GM21529 (cell line): ENCODE results near the gene NUP205.
A peak's percentile ranks its signal among the peaks of the same experiment; 100 is the strongest.

Source experiments
- ATAC-seq: cut with Tn5 transposase; IDR thresholded peaks from one replicate; pipeline ENCODE4 v1.9.1; 2021; ENCODE audit not compliant: unreplicated experiment

The NUP205 gene

DNA sequence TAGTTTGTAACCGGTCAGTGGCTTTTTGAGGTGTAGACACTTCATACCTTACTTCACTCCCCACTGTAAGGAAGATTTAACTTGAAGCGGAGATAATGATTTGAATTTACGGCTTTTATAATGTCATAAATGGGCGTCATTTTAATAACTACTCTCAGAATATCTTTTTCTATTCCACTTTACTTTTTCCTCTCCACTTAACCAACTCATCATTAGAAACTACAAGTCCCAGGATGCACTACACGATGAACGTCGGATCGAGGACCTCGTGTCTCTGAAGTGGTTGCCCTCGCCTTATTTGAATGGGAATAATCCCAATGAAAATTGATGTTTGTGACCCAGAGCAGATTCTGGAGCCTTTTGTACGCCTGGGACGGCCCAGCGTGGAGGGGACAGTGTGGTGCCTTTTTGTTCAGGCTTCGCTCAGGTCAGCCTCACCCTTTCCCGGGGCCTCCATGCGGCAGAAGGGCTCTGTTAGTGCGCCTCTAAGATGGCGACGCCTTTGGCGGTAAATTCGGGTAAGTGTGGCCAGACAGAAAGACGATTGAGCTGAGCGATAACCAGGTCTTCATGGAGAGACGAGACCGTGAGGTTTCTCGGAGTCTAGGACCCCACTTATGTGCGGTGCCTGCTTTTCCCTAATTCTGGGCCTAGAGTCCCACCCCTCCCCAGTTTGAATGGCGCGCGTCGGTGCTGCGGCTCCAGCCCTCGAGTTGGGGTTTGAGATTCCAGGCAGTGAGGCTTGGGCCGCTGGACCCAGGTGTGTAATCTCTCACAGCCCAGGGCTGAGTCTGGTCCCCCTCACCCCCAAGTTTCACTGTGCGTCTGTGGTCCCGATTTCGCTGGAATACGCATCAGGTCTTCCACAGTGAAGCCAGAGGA, at the start of gene NUP205:
Gene NUP205, plus strand, starts transcription at position 463 of the 882 bp plus-strand sequence. Its CDS starts 28 bp downstream, at position 491.
- ATAC-seq: peak; percentile 70

DNA sequence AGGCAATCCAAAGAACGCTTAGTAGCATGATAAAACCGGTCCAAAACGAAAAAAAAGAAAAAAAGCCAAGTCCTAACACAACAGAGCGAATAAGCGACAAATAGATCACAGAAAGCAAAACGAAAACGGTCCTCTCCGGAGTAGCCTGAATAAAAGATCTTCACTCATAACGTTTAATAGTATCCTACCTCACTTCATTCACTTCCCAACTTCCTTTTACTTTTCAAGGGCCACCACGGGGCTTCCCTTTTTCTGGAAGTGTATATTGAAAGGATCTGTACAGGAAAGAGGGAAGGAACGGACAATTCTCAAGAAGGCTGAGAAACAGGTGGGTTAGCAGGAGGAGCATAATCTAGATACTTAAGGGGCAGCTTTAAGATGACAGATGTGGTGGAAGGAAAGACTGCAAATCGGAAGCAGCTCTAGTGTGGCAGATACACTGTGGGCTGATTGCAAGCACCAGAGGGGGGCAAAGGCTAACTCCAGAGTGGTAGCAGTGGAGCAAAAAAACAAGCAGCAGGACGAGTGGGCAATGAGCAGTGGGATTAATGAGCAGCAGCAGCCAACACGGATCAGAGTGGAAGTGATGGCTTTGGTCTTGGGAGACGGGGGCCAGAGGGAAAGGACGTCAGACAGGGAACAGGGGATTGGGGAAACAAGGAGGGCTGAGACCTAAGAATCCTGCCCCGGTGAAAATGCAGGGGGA, 48.7 kb upstream of the NUP205 start:
- peak; percentile 21 for ATAC-seq

GRCh38 chr7:135509589-135509838, 48.2 kb upstream of the NUP205 start:
- no peak for ATAC-seq

- peak; percentile 94 for ATAC-seq
Observed at GRCh38 chr7:135509839-135510591, 47.7 kb upstream of the NUP205 start, which contains the start of gene CNOT4. Gene CNOT4 (minus strand): TSS chr7:135510102. CDS start chr7:135438331, 71,771 bp downstream.

DNA sequence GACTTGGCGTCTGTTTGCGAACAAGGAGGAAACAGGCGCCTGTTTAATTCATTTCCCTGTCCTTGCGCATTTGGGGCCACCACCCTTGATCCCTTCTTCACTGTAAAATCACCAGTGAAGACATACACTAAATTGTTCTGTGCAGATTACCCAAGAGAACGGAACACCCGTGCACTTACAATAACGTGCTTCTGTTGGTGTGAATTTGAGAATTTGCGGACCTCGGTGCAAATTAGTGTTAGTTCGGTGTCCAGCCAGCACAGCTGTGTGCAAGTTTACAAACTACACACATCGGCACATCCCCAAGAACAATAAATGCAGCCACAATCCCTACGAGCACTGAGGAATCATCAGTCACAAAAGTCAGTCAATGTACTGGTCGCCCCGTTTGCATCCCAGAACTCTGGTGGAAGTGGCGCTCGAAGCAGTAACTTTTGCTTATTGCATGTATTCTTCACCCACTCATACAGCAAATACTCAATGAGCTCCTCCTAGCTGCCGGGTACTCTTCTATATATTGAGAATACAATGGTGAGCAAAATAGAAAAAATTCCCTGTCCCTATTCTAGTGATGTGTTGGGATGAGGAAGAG, 47.0 kb upstream of the NUP205 start:
- no peak for ATAC-seq

DNA sequence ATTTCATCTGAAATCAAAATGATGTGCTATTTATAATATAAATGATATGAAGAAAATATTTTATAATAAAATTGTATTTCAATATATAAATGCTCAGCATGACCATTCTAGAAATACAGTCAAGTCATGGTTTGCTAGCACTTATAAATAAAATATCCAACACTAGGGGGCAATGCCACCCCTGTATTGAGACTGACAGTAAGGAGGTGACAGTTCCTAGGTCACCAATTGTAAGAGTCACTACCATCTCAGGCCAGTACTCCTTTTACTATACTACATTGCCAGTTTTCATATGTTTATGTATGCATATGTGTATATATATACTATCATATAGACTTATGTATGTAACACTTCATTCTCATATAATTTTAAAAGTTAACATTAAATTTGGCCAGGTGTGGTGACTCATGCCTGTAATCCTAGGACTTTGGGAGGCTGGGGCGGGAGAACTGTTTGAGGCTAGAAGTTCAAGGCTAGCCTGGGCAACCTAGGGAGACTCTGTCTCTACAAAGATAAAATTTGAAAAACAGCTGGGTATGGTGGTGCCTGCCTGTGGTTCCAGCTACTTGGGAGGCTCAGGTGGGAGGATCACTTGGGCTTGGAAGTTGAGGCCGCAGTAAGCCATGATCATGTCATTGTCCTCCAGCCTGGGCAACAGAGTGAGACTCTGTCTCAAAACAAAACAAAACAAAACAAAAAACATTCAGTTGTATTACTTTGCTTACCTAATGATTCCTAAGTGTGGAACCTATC, 45.4 kb upstream of the NUP205 start:
- ATAC-seq: peak; percentile 36

DNA sequence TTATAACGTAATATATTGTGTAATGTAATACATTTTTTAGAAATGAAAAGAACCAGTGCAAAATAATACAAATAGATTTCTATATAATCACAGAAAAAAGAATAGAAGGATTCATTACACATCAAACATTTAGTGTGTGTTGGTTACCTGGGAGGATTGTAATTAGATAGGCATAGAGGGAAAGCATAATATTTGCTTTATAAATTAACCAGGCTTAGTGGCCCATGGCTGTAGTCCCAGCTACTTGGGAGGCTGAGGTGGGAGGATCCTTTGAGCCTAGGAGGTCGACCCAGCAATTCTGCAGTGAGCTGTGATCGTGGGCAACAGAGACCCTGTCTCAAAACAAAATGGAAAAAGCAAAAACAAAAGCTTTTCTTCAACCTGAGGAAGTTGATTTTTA, 42.9 kb upstream of the NUP205 start:
- no peak for ATAC-seq

DNA sequence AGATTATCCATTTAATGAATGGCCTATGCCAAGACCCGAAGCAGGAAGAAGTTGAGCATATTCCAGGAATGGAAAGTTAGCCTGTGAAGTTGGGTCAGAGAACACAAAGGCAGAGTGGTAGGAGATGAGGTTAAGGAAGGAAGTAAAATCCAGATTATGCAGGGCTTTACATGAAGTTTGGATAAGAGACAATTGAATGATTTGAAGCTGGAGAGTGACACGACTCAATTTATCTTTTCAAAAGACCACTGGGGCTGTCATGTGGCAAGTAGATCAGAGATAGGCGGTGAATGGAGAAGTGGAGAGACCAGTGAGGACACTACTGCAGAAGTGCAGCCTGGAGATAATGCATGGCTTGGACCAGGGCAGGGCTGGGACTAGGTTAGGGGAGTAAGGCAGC, 40.7 kb upstream of the NUP205 start:
- no peak for ATAC-seq

DNA sequence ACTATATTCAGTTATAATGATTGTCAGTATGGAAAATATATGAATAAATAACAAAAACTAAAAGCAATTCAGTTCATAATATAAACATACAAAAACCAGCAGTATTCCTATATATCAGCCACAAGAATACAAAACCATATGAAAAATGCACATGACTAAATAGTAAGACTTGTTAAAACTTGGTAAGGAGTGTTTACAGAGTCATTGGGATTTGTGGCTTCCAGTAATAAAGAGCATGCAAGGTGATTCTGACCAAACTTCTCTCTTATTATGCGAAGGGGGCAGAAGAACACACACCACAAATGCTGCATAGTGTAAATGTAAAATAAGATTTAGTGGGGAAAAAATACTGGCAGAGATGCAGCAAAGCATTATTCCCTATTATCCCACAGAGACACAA, 39.0 kb upstream of the NUP205 start:
- no peak for ATAC-seq

GRCh38 chr7:135519233-135519688, 38.5 kb upstream of the NUP205 start:
- no peak for ATAC-seq

- no peak for ATAC-seq
Observed at GRCh38 chr7:135519871-135520270, 37.8 kb upstream of the NUP205 start.

GRCh38 chr7:135522509-135522908, 35.2 kb upstream of the NUP205 start:
- ATAC-seq: no peak

GRCh38 chr7:135523146-135523545, 34.6 kb upstream of the NUP205 start:
- ATAC-seq: no peak

GRCh38 chr7:135525426-135525825, 32.3 kb upstream of the NUP205 start:
- ATAC-seq: no peak

- no peak for ATAC-seq
Observed at GRCh38 chr7:135527025-135527424, 30.7 kb upstream of the NUP205 start.

- no peak for ATAC-seq
Observed at GRCh38 chr7:135536150-135536549, 21.6 kb upstream of the NUP205 start.

- ATAC-seq: no peak
Observed at GRCh38 chr7:135537453-135537852, 20.3 kb upstream of the NUP205 start.

DNA sequence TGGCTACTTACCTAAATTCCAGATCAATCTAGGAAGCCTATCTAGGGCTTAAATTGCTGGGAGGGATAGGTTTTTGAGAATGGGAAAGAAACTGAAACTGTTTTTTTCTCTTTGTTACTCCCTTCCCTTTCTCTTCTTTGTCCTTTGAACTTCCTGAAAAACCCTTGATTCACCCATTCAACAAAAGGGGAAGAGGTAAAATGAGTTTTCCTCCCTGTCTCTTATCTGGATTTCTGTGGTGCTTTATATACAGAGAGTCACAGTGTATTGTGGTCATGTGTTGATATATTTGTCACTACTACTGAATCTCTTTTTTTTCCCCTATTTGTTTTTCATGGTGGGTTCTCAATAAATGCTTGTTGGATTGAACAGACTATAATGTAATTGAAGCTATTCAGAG, 19.8 kb upstream of the NUP205 start:
- ATAC-seq: no peak

- no peak for ATAC-seq
Observed at GRCh38 chr7:135538376-135538775, 19.3 kb upstream of the NUP205 start.

- no peak for ATAC-seq
Observed at GRCh38 chr7:135539629-135540028, 18.1 kb upstream of the NUP205 start.
